SK-MEL-5 (cell line): ENCODE results near the gene FOXRED2. TPM values are rescaled to one million over a fixed set of nuclear protein-coding genes. Genes with fewer than 3 reads are reported as not detected.
A peak's percentile ranks its signal among the peaks of the same experiment; 100 is the strongest.
"Not testable (repeated sequence)": the region's sequence is repeated elsewhere in the genome, so short reads cannot be mapped to it uniquely, and the experiment has no call there.

Experiments
- DNase-seq: peaks from one replicate; pipeline ENCODE4 v3.0.0-alpha.2; 2016; ENCODE audit warnings: low read depth, low spot score
- in situ Hi-C: cut with HindIII; loops from 2 replicates; pipeline ENCODE4 v1.10.0; 2016; ENCODE audit warnings: low sequenced_read_pairs, high pct_unique_total_duplicates, low pct_unique_long_range_greater_than_20kb
- total RNA-seq: library from RNA; depleted of rRNA; stranded (reverse); fragments of >200 nt; shearing (Covaris generic); gene quantifications from 2 replicates; pipeline ENCODE4 v1.2.3, GENCODE V29; 2014

The FOXRED2 gene
- total RNA-seq, 1 experiment from 2014 or later = 15.2 TPM

- DNase-seq = peak; percentile 100
- in situ Hi-C loops = no loop called here
These were observed 22.2 kb upstream of the FOXRED2 start, which contains the start of gene EIF3D for GRCh38 chr22:36528795-36529751. TSS of gene EIF3D (minus strand) at chr22:36529166. CDS start at chr22:36526121, 3,045 bp downstream.

DNA sequence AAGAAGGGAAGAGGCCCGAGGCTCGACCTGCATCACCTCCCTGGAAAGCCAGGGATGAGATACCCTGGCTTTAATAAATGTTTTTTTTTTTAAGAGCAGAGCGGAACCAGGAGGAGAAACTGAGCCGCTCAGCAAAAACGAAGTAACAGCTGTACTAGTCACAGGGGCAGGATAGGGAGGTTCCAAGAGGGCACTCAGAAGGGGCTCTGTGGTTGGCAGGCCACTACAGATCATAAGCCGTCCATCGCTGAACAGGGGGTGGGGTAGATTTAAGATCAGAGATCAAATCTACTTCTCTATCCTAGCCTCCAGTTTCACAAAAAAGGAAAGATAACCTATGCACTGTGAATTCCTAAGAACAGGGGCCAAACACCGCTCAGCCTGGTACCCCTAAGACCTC lies 21.5 kb upstream of the FOXRED2 start:
- in situ Hi-C loops = no loop called here
- no peak for DNase-seq

- in situ Hi-C loops = no loop called here
- DNase-seq = no peak
These were observed 15.8 kb upstream of the FOXRED2 start for GRCh38 chr22:36522662-36523061.

DNA sequence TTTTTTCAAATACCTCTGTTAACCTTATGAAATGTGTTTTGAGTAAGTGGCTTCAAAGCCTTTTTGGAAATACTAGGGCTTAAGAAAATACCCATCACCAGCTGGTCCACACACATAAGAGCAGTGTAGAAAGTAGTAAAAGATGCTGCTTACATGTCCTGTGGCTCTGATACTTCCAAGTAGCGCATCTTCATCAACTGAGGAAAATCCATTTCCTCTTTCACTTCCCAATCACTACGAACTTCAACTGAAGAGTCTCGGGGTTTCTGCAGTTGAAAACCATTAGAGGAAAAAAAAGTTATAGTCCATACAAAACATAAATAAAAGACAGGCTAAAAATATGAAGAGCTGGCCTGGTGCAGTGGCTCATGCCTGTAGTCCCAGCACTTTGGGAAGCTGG lies 13.6 kb upstream of the FOXRED2 start:
- no peak for DNase-seq
- in situ Hi-C loops = no loop called here

GRCh38 chr22:36519906-36520305 lies 13.1 kb upstream of the FOXRED2 start:
- in situ Hi-C loops, DNase-seq: not testable (repeated sequence)

GRCh38 chr22:36514766-36515165 lies 7.9 kb upstream of the FOXRED2 start:
- DNase-seq = no peak
- in situ Hi-C loops = no loop called here

DNA sequence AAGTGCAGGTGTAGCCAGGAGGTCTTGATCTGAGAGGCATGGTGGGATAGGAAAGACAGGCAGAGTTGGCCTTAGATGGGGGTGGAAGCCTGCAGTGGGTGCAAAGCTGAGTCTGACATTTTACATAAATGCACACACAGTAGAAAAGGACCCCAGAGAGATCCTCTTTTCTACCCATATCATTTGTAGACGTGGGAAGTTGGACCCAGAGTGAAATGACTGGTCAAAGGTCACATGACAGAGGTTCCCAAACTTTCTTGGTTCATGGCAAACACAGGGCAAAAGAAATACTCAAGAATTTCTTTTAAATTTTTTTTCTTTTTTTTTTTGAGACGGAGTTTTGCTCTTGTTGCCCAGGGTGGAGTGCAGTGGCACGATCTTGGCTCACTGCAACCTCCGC lies 6.2 kb upstream of the FOXRED2 start:
- DNase-seq = no peak
- in situ Hi-C loops = no loop called here

DNA sequence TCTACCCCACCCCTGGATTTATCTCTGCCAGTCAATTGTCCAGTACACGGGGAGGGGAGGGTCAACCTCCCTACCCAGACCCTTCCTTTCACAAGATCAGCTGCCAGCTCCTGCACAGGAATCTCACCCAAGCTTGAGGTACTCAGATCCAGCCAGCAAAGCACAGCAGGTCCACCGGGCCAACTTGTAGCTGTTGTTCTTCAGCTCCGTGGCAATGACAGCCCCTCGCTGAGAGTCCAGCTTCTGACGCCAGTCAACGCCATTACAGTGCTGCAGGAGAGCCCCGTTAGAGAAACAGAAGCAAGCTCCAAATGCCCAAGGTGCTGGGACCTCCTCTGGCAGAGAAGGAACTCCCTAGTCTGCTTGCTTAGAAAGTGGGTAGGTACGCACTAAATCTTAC lies 5.5 kb upstream of the FOXRED2 start:
- in situ Hi-C loops = no loop called here
- DNase-seq = no peak

- DNase-seq = peak; percentile 85
- in situ Hi-C loops = no loop called here
These were observed 4.4 kb upstream of the FOXRED2 start for GRCh38 chr22:36510966-36511881.

DNA sequence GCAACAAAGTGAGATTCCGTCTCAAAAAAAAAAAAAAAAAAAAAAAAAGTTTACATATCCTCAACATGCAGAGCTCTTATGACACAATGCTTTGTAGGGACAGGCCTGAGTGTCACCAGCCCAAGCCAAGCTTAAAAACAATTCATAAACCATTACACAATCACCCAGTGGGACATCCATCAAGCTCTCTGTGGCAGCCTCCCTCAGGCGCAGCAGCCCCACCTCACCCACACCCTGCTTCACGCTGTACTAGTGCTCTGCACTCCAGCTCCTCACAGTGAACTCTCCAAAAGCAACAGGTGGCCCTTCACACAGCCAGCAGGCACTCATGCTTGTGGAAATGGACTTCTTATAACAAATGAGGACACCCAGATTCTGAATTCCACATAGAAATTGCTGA lies 3.5 kb upstream of the FOXRED2 start:
- in situ Hi-C loops = no loop called here
- DNase-seq = no peak

GRCh38 chr22:36507518-36508010 lies 724 bp upstream of the FOXRED2 start:
- in situ Hi-C loops = no loop called here
- no peak for DNase-seq

DNA sequence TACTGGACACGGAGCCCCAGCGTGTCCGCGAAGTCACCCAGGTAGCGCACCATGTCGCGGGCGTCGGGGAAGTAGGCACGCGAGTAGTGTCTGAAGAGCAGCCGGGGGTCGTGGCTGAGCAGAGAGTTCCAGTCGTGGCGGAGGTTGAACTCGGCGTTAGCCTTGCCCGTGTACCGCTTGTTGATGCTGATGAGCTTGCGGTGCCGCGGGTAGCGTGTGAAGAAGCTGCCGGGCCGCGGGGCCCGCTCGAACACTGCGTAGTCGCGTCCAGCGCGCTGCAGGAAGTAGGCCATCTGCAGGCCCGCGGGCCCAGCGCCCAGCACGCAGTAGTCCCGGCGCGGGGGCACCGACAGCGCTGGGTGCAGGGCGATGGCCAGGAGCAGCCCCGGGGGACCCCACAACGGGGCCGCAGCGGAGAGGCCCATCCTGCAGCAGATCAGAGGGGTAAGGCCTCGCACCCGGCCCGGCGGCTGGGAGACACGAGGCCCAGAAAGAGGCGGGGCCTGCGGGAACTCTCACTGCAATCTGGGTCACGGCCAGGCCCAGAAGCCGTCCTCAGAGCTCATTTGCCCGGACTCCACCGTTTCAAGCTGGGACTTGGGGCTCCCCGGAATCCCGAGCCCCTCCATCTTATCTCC lies 723 bp downstream of the FOXRED2 start:
- in situ Hi-C loops = no loop called here
- DNase-seq = no peak

DNA sequence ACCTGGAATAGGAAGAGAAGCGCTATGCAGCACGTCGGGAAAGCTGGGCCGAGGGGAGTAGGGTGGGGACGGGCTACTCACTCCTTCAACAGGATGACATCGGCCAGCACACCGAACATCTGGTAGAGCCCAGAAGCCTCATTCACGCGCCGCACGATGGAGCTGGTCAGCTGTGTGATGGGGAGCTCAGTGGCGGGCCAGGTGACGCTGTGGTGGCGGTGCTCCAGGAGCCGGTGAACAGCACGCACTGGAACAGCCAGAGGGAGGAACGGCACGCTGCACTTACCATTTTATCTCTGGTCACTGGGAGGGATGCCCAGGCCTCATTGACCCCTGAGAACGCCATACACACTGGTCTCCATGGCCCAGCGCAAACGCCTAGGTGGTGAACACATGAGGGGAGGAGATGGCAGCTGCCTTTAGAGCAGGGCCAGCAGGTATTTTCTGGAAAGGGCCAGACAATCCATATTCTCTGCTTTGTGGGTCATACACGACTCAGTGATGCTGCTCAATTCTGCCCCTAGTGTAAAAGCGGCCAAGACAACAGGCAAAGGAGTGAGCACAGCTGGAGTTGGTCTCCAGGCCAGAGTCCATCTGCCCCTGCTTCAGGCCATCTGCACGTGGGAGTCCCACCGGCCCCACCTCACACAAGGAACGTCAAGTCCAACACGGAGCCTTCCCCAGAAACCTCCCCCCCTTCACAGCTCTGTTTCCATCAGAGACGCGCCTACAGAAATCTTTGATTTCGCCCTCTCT lies 8.8 kb downstream of the FOXRED2 start:
- in situ Hi-C loops = no loop called here
- DNase-seq = no peak

GRCh38 chr22:36493690-36494110 lies 13.1 kb downstream of the FOXRED2 start:
- no peak for DNase-seq

GRCh38 chr22:36492109-36492508 lies 14.7 kb downstream of the FOXRED2 start:
- DNase-seq = no peak
- in situ Hi-C loops = no loop called here

More at GRCh38 chr22:36493690-36494110, 13.1 kb downstream of the FOXRED2 start:
- in situ Hi-C loops = no loop called here

DNA sequence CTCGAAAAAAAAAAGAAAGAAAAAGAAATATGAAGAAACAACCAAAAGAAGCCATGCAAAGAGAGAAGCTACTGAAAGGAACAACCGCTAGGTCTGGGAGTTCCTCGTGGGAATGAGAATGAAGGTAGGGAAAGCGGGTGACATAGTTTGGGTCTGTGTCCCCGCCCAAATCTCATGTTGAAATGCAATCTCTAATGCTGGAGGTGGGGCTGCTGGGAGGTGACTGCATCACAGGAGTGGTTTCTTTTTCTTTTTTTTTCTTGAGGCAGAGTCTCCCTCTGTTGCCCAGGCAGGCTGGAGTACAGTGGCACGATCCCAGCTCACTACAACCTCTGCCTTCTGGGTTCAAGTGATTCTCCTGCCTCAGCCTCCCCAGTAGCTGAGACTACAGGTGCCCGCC lies 15.7 kb downstream of the FOXRED2 start:
- DNase-seq = no peak
- in situ Hi-C loops = no loop called here
